HG02759 (cell line): ENCODE results near the gene POC1A.

ENCODE experiments used
- ATAC-seq: cut with Tn5 transposase; IDR thresholded peaks from one replicate; pipeline ENCODE4 v1.9.1; 2021; ENCODE audit warnings: mild to moderate bottlenecking, moderate library complexity; ENCODE audit not compliant: unreplicated experiment

Gene POC1A

DNA sequence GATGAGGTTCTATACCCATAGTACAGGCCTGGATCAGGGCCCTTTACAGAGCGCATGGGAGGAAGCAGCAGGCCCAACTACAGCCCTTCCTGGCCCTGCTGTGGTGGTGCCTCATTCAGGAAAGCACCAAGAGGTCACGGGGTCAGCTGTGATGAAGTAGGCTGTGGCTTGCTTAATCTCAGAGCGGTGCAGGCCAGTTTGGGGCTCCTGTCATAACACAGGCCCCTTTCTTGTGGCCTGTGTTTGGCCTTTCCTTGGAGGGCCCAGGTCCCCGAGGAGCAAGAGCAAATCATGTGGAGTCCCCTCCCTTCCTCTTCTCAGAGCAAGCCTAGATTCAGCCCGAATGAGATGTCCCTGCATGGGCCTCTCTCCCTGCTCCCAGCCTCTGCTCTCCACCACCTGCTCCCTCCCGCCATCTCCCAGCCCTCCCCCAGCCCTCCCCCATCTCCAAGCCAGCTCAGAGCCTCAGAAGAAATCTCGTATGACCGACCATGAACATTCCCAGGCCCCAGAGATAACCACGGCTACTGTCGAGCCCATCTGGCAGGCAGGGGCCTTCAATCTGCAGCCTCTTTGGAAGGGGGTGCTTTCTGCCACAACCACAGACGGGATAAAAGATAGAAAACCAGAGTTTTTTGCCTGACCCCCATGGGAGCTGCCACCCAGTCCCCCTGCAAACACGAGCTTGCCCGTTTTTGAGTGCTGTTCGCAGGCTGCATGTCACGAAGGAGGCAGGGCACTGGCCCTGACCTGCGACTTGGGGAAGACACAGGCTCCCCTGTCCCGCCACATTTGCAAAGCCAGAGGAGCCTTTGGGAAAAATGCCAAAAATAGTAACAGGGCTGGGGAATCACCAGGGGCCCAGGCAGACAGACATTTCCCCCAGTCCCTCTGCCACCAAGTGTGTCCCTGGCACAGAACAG, 65.5 kb downstream of the POC1A start:
- ATAC-seq: no peak

DNA sequence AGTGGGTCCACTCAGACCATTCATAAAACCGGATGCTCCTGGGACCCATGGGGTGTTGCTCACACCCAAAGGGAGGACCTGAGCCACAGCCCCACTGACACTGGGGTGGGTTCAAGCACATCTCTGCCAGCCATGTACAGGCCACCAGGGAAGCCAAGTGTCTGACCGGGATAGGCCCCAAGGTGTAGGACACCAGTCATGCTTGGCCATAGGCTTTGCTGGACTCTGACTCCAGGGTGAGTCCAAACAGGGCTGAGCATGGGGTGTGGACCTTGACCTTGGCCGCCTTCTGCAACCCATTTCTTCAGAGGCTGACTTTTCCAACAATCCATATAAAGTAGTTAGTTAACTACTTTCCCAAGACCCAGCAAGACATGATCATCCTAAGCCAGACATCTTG, 66.5 kb downstream of the POC1A start:
- ATAC-seq: no peak

DNA sequence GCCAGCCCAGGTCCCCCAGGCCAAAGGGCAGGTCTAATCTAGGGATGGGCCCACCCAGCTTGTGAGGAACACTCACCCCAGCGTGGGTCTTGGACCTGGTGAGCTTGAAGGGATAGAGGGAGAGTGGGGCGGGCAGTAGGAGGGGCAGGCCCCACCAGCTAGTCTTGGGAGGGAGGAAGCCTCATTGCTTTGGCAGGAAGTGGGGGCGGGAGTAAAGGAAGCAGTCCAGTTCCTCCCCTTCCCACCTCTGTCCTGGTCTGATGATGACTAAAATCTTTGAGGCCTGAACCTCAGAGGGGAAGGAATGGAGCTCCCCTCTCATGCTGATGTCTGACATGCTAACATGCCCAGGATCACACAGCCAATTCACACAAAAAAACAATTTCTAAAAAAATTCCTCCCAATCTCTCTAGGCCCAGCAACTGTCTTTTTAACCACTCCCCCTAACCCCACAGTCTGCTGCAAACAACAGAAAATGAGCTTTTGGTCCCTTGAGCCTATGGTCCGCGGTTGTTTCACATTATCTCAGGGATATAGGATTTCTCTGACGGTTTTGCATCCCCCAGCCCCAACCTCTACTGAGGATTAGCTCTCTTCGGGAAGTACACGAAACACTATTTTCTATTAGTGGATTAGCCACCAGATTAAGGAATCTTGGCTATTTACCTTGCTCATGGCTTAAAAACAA, 67.1 kb downstream of the POC1A start:
- ATAC-seq: no peak

DNA sequence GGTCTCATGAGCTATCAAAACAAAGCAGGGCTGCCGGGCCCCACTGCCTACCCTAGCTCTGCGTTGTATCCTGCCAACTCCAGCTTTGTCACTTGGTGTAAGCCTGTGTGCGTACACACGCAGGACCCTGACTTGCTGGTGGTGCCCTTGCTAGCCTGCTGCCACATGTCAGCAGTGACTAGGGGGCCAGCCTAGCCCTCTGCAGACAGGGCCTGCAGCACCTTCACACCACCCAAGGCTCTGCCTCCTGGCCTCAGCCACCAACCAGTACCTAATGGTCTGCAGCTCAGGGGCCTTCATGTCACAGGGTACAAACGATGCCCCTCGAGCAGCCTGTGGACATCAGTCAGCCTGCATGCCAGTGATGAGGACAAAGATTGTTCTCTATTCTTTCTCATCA, 67.8 kb downstream of the POC1A start:
- ATAC-seq: no peak

DNA sequence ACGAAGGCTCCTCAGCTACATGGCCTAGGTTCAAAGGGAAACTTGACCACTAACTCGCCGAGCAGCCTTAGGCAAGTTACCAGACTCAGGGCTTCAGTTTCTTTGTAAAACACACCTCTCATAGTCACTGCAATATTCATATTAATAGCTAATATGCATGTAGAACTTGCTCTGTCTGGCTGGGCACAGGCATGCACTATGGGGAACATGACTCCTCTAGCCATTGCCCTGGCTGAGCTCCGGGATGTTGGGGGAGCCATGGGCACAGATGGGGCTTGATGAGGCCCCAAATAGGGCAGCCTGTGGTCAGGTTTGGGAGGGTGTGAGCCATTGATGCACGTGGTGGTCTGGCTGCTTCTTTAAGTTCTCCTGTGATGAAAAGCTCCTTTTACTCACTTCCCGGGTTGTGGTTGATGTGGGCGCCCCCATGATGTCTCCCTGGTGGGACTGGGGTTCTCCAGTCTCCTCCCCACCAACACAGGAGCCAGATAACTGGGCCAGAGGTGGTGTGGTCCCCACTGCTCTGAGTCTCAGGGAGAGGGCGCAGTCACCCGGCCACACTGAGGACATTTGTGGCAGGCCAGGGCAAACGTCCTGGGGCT, 68.4 kb downstream of the POC1A start:
- ATAC-seq: no peak

DNA sequence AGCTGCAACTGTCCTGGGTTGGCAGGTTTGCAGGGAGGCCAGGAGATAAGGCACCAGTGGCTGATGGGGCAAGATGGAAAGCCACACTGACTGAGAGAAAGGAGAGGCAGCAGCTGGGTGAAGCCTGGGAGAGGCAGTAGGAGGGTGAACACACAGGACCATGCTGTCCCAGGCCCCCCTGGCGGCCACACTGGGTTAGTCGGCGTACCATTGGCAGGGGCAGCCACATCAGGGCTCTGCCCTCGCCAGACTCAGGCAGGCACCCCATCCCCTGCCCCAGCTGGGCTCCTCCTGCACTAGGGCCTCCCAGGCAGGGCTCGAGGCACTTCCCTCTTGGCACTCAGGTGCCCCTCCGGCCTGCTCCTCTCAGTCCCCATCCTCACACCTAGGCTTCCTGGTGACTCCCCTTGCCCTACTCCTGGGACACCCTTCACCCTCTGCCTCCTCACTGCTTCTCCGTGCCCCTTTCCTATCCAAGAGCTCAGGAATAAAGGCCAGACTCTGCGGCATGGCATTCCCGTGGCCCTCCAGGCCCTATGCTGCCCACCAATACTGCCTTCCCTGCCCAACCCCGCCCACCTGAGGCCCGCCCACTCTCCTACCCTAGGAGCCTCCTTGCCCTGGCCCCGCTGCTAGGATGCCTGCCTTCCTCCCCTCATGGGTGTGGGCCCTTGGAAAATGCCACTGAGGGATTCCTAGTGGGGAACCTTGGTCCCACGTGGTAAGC, 69.1 kb downstream of the POC1A start:
- no peak for ATAC-seq

DNA sequence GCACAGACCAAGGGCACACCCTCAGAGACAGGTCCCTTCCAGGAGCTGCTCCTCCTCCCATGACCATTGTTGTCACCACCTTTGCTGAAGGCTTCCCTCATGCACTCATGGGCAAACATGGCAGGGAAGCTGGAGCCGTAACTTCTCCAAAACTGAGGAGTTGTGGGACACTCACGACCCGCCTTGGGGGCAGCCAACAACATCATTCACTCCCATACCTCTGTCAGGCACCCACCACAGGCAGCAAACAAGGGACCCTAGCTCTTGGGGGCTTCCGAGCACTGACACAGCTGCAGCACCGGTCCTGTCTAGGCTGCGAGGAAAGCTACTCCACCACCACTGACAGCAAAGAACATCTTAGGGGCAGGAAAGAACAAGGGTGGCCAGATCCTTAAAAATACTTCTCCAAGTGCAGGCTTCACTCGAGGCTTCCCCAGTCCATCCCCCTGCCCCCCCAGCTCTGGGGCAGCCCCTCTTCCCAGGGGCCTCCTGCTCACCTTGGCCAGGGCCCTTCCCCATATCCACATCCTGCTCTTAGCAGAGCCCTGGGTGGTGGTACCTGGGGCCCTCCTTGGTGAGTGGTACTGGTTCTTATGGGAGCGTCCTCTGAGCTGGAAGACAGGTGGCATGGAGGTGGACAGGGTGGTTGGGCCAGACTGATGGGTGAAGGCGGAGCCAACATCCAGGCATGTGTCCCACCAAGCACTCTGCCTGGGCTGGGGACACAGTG, 69.8 kb downstream of the POC1A start:
- ATAC-seq: no peak

DNA sequence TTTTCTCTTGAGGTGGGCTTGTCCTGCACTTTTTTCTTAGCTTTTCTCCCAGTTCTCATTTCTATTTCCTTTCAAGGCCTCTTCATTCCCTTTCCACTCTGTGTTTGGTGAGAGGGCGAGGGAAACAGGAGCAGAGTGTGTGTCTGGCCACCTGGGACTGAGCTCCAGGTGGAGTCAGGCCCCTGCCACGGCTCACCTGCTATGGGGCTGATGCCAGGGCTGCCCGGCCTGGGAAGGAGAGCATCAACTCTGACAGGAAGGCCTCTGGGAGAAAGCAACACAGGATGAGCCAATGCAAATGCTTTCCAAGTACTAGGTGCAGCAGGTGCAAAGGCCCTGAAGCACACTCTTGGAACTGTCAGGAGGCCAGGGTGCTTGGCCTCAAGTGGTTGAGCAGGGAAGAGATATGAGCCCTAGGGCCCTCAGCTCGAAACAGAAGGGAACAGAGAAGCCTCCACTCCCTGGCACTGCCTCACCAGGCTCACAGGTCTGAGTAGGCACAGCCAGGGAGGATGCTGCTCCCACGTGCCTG, 70.6 kb downstream of the POC1A start:
- no peak for ATAC-seq

- no peak for ATAC-seq
Observed at GRCh38 chr3:52082951-52083350, 71.3 kb downstream of the POC1A start.

- ATAC-seq: no peak
Observed at GRCh38 chr3:52080830-52081719, 73.1 kb downstream of the POC1A start.

- ATAC-seq: no peak
Observed at GRCh38 chr3:52079958-52080357, 74.3 kb downstream of the POC1A start.

GRCh38 chr3:52078781-52079560, 75.3 kb downstream of the POC1A start:
- no peak for ATAC-seq

- ATAC-seq: no peak
Observed at GRCh38 chr3:52077925-52078324, 76.3 kb downstream of the POC1A start.

- no peak for ATAC-seq
Observed at GRCh38 chr3:52076896-52077780, 77.1 kb downstream of the POC1A start.

DNA sequence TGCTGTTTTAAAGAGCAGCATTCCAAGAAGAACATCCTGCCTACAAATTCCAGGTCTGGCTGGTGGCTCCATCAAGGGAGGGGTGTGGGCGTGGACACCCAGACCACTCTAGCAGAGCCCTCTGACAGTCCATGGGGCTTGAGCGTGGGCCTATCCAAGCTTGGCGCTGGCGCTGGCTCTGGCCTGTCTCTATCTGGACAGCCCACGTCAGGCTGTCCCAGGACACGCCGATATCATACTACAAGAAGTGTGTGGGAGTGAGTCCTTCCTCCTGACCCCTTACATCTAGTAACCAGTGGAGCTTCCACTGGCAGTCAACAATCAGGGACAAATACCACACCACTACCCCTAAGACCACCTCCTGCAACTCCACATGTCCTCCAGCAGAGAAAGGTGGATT, 80.7 kb downstream of the POC1A start:
- ATAC-seq: no peak

DNA sequence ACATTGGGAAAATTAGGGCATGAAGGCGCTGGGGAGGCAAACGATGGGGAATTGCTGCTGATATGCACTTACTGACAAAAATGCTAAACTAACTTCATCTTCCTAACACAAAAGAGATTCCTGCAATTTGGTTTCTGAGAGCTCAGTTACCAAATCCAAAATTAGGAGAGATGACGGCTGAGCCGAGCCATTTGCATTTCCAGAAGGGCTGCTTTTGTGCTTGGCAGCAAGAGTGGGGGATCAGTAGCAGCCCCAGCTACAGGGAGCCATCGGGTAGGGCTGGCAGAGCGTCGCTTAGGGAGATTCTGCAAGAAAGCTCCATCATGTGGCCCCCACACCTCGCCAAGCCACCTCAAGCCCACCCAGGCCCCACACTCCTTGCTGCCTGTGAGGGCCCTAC, 81.8 kb downstream of the POC1A start:
- ATAC-seq: no peak

GRCh38 chr3:52072020-52072419, 82.2 kb downstream of the POC1A start:
- no peak for ATAC-seq
